ENCODE data around the gene UROC1.

- TF ChIP-seq SUZ12 (IDR thresholded peaks at IDR 0.05) (no peak), FOXK2 (IDR thresholded peaks at IDR 0.05) (no peak), CTBP1 (IDR thresholded peaks at IDR 0.05; ENCODE audit: borderline replicate concordance) (no peak), FOXM1 (IDR thresholded peaks at IDR 0.05; ENCODE audit: borderline replicate concordance) (no peak), ELF4 (IDR thresholded peaks at IDR 0.05) (no peak), HDGF (IDR thresholded peaks at IDR 0.05; ENCODE audit: borderline replicate concordance) (no peak), SP1 (IDR thresholded peaks at IDR 0.05) (no peak), NFRKB (IDR thresholded peaks at IDR 0.05) (no peak), FOXA1 (IDR thresholded peaks at IDR 0.05) (no peak), BHLHE40 (IDR thresholded peaks at IDR 0.05; ENCODE audit: borderline replicate concordance) (no peak), L3MBTL2 (conservative IDR thresholded peaks at IDR 0.05) (no peak), ZNF384 (IDR thresholded peaks at IDR 0.05) (no peak), PKNOX1 (IDR thresholded peaks at IDR 0.05) (no peak), LEF1 (IDR thresholded peaks at IDR 0.05; ENCODE audit: borderline replicate concordance) (no peak)
These were observed 12.8 kb upstream of the UROC1 start for GRCh38 chr3:126530171-126531050.
